Measurements from ENCODE around the gene NRIP1.

NRIP1 gene

GRCh38 chr21:14987370-14988170 is 77.2 kb downstream of the NRIP1 start:
- Histone ChIP-seq H3K27me3 (ENCODE audit: control insufficient read depth, insufficient read depth, low read length) (peaks cover 43% of the 10 kb centered on the region), H3K9ac (ENCODE audit: low read length) (no peak overlapping the region), H3K36me3 (ENCODE audit: control insufficient read depth, low read depth, low read length) (no peaks in the 10 kb centered on the region), H3K9me3 (ENCODE audit: control insufficient read depth, low read depth, low read length) (no peaks in the 10 kb centered on the region), H3K4me1 (ENCODE audit: control insufficient read depth, low read depth, low read length) (peaks cover 14% of the 10 kb centered on the region), H3K27ac (ENCODE audit: low read length) (no peak overlapping the region), H3K4me3 (ENCODE audit: low read length) (no peak overlapping the region)

GRCh38 chr21:14985306-14985705 is 79.5 kb downstream of the NRIP1 start:
- Histone ChIP-seq H3K4me3 (ENCODE audit: low read length) (no peak overlapping the region), H3K4me1 (ENCODE audit: control insufficient read depth, low read depth, low read length) (peaks cover 14% of the 10 kb centered on the region), H3K27me3 (ENCODE audit: control insufficient read depth, insufficient read depth, low read length) (peaks cover 36% of the 10 kb centered on the region), H3K9ac (ENCODE audit: low read length) (no peak overlapping the region), H3K36me3 (ENCODE audit: control insufficient read depth, low read depth, low read length) (no peaks in the 10 kb centered on the region), H3K27ac (ENCODE audit: low read length) (no peak overlapping the region), H3K9me3 (ENCODE audit: control insufficient read depth, low read depth, low read length) (no peaks in the 10 kb centered on the region)

- Histone ChIP-seq H3K27me3 (ENCODE audit: control insufficient read depth, insufficient read depth, low read length) (peaks cover 18% of the 10 kb centered on the region), H3K9me3 (ENCODE audit: control insufficient read depth, low read depth, low read length) (no peaks in the 10 kb centered on the region), H3K36me3 (ENCODE audit: control insufficient read depth, low read depth, low read length) (no peaks in the 10 kb centered on the region), H3K4me3 (ENCODE audit: low read length) (no peak overlapping the region), H3K9ac (ENCODE audit: low read length) (no peak overlapping the region), H3K4me1 (ENCODE audit: control insufficient read depth, low read depth, low read length) (peaks cover 9% of the 10 kb centered on the region), H3K27ac (ENCODE audit: low read length) (no peak overlapping the region)
These were observed 82.5 kb downstream of the NRIP1 start for GRCh38 chr21:14982336-14982735.

- Histone ChIP-seq H3K4me1 (ENCODE audit: control insufficient read depth, low read depth, low read length) (peaks cover 6% of the 10 kb centered on the region), H3K27ac (ENCODE audit: low read length) (no peak overlapping the region), H3K9me3 (ENCODE audit: control insufficient read depth, low read depth, low read length) (no peaks in the 10 kb centered on the region), H3K36me3 (ENCODE audit: control insufficient read depth, low read depth, low read length) (no peaks in the 10 kb centered on the region), H3K4me3 (ENCODE audit: low read length) (no peak overlapping the region), H3K9ac (ENCODE audit: low read length) (no peak overlapping the region), H3K27me3 (ENCODE audit: control insufficient read depth, insufficient read depth, low read length) (peaks cover 8% of the 10 kb centered on the region)
These were observed 83.6 kb downstream of the NRIP1 start for GRCh38 chr21:14981246-14981645.

GRCh38 chr21:14979264-14979663 is 85.5 kb downstream of the NRIP1 start:
- Histone ChIP-seq H3K4me1 (ENCODE audit: control insufficient read depth, low read depth, low read length) (peaks cover 6% of the 10 kb centered on the region), H3K9me3 (ENCODE audit: control insufficient read depth, low read depth, low read length) (no peaks in the 10 kb centered on the region), H3K9ac (ENCODE audit: low read length) (no peak overlapping the region), H3K27me3 (ENCODE audit: control insufficient read depth, insufficient read depth, low read length) (no peaks in the 10 kb centered on the region), H3K27ac (ENCODE audit: low read length) (no peak overlapping the region), H3K4me3 (ENCODE audit: low read length) (no peak overlapping the region), H3K36me3 (ENCODE audit: control insufficient read depth, low read depth, low read length) (no peaks in the 10 kb centered on the region)

- H3K9me3 ChIP-seq (ENCODE audit: control insufficient read depth, low read depth, low read length) = no peaks in the 10 kb centered on the region
These were observed 87.0 kb downstream of the NRIP1 start for GRCh38 chr21:14977814-14978213.

GRCh38 chr21:14975136-14975919 is 89.5 kb downstream of the NRIP1 start:
- H3K27me3 ChIP-seq (ENCODE audit: control insufficient read depth, insufficient read depth, low read length) = no peaks in the 10 kb centered on the region
- peaks cover 6% of the 10 kb centered on the region for H3K4me1 ChIP-seq (ENCODE audit: control insufficient read depth, low read depth, low read length)
- H3K36me3 ChIP-seq (ENCODE audit: control insufficient read depth, low read depth, low read length) = no peaks in the 10 kb centered on the region
- no peak overlapping the region for H3K9ac ChIP-seq (ENCODE audit: low read length)
- H3K9me3 ChIP-seq (ENCODE audit: control insufficient read depth, low read depth, low read length) = no peaks in the 10 kb centered on the region
- H3K27ac ChIP-seq (ENCODE audit: low read length) = no peak overlapping the region
- H3K4me3 ChIP-seq (ENCODE audit: low read length) = no peak overlapping the region

More at GRCh38 chr21:14977814-14978213, 87.0 kb downstream of the NRIP1 start:
- Histone ChIP-seq H3K4me3 (ENCODE audit: low read length) (no peak overlapping the region), H3K36me3 (ENCODE audit: control insufficient read depth, low read depth, low read length) (no peaks in the 10 kb centered on the region), H3K9ac (ENCODE audit: low read length) (no peak overlapping the region), H3K27me3 (ENCODE audit: control insufficient read depth, insufficient read depth, low read length) (no peaks in the 10 kb centered on the region), H3K4me1 (ENCODE audit: control insufficient read depth, low read depth, low read length) (peaks cover 6% of the 10 kb centered on the region), H3K27ac (ENCODE audit: low read length) (no peak overlapping the region)

- no peak overlapping the region for H3K4me3 ChIP-seq (ENCODE audit: low read length)
- no peak overlapping the region for H3K9ac ChIP-seq (ENCODE audit: low read length)
- H3K36me3 ChIP-seq (ENCODE audit: control insufficient read depth, low read depth, low read length) = peaks cover 5% of the 10 kb centered on the region
- no peaks in the 10 kb centered on the region for H3K27me3 ChIP-seq (ENCODE audit: control insufficient read depth, insufficient read depth, low read length)
- H3K27ac ChIP-seq (ENCODE audit: low read length) = no peak overlapping the region
- H3K9me3 ChIP-seq (ENCODE audit: control insufficient read depth, low read depth, low read length) = no peaks in the 10 kb centered on the region
- peaks cover 6% of the 10 kb centered on the region for H3K4me1 ChIP-seq (ENCODE audit: control insufficient read depth, low read depth, low read length)
These were observed 92.1 kb downstream of the NRIP1 start for GRCh38 chr21:14972678-14973077.

GRCh38 chr21:14968821-14969220 is 96.0 kb downstream of the NRIP1 start:
- Histone ChIP-seq H3K27me3 (ENCODE audit: control insufficient read depth, insufficient read depth, low read length) (no peaks in the 10 kb centered on the region), H3K9me3 (ENCODE audit: control insufficient read depth, low read depth, low read length) (no peaks in the 10 kb centered on the region), H3K36me3 (ENCODE audit: control insufficient read depth, low read depth, low read length) (peaks cover 20% of the 10 kb centered on the region), H3K4me1 (ENCODE audit: control insufficient read depth, low read depth, low read length) (no peaks in the 10 kb centered on the region), H3K9ac (ENCODE audit: low read length) (no peak overlapping the region), H3K4me3 (ENCODE audit: low read length) (no peak overlapping the region), H3K27ac (ENCODE audit: low read length) (no peak overlapping the region)

- Histone ChIP-seq H3K4me3 (ENCODE audit: low read length) (no peak overlapping the region), H3K27ac (ENCODE audit: low read length) (no peak overlapping the region), H3K9me3 (ENCODE audit: control insufficient read depth, low read depth, low read length) (no peaks in the 10 kb centered on the region), H3K4me1 (ENCODE audit: control insufficient read depth, low read depth, low read length) (no peaks in the 10 kb centered on the region), H3K9ac (ENCODE audit: low read length) (no peak overlapping the region), H3K27me3 (ENCODE audit: control insufficient read depth, insufficient read depth, low read length) (no peaks in the 10 kb centered on the region), H3K36me3 (ENCODE audit: control insufficient read depth, low read depth, low read length) (peaks cover 20% of the 10 kb centered on the region)
These were observed 96.8 kb downstream of the NRIP1 start for GRCh38 chr21:14968029-14968428.

GRCh38 chr21:14964621-14965020 is 100.2 kb downstream of the NRIP1 start:
- Histone ChIP-seq H3K36me3 (ENCODE audit: control insufficient read depth, low read depth, low read length) (peaks cover 20% of the 10 kb centered on the region), H3K4me1 (ENCODE audit: control insufficient read depth, low read depth, low read length) (no peaks in the 10 kb centered on the region), H3K27me3 (ENCODE audit: control insufficient read depth, insufficient read depth, low read length) (no peaks in the 10 kb centered on the region), H3K9ac (ENCODE audit: low read length) (no peak overlapping the region), H3K27ac (ENCODE audit: low read length) (no peak overlapping the region), H3K9me3 (ENCODE audit: control insufficient read depth, low read depth, low read length) (no peaks in the 10 kb centered on the region), H3K4me3 (ENCODE audit: low read length) (no peak overlapping the region)

Measured in iPS-18a (cell line).